MM.1S (cell line): ENCODE results near the gene PTPRG.

Experiments used
- DNase-seq: peaks from one replicate; pipeline ENCODE4 v3.0.0-alpha.2; 2015
- H2AFZ ChIP-seq: fragments of 300-600 bp; sonication (generic); 2 replicates; pipeline ENCODE4 v1.6.0; 2016; ENCODE audit warnings: antibody characterized with exemption, low read length
- H3F3A ChIP-seq: fragments of 300-600 bp; sonication (generic); 2 replicates; pipeline ENCODE4 v1.6.1; 2016; ENCODE audit warnings: mild to moderate bottlenecking, antibody characterized with exemption, low read length, moderate library complexity, mixed read lengths; ENCODE audit not compliant: insufficient read depth
- H3K27ac ChIP-seq: fragments of 300-600 bp; sonication (generic); 2 replicates; pipeline ENCODE4 v1.5.1; 2016; ENCODE audit warnings: mild to moderate bottlenecking, low read length
- H3K27me3 ChIP-seq: fragments of 300-600 bp; sonication (generic); replicated peaks from 2 replicates; pipeline ENCODE4 v1.6.0; 2016; ENCODE audit warnings: low read length; ENCODE audit not compliant: insufficient read depth
- H3K36me3 ChIP-seq: fragments of 300-600 bp; sonication (generic); replicated peaks from 2 replicates; pipeline ENCODE4 v1.6.1; 2016; ENCODE audit warnings: mild to moderate bottlenecking, low read length, mixed read lengths; ENCODE audit not compliant: insufficient read depth
- H3K4me1 ChIP-seq: fragments of 300-600 bp; sonication (generic); 2 replicates; pipeline ENCODE4 v1.6.1; 2016; ENCODE audit warnings: low read length, mixed read lengths
- H3K4me2 ChIP-seq: fragments of 300-600 bp; sonication (generic); 2 replicates; pipeline ENCODE4 v1.6.0; 2016; ENCODE audit warnings: low read depth, low read length
- H3K4me3 ChIP-seq: fragments of 300-600 bp; sonication (generic); 2 replicates; pipeline ENCODE4 v1.5.1; 2016; ENCODE audit warnings: low read length, mixed read lengths
- H3K79me2 ChIP-seq: fragments of 300-600 bp; sonication (generic); 2 replicates; pipeline ENCODE4 v1.6.1; 2016; ENCODE audit warnings: mixed run types, low read length, mixed read lengths
- H3K9ac ChIP-seq: fragments of 300-600 bp; sonication (generic); 2 replicates; pipeline ENCODE4 v1.6.1; 2016; ENCODE audit warnings: low read length, mixed read lengths
- H3K9me2 ChIP-seq: fragments of 300-600 bp; sonication (generic); replicated peaks from 2 replicates; pipeline ENCODE4 v1.6.1; 2016; ENCODE audit warnings: mild to moderate bottlenecking, low read length, mixed read lengths; ENCODE audit not compliant: insufficient read depth
- H3K9me3 ChIP-seq: fragments of 300-600 bp; sonication (generic); replicated peaks from 2 replicates; pipeline ENCODE4 v1.6.1; 2016; ENCODE audit warnings: mild to moderate bottlenecking, low read length, mixed read lengths; ENCODE audit not compliant: insufficient read depth
- H4K20me1 ChIP-seq: fragments of 300-600 bp; sonication (generic); 2 replicates; pipeline ENCODE4 v1.6.1; 2016; ENCODE audit warnings: mild to moderate bottlenecking, low read length, moderate library complexity, mixed read lengths; ENCODE audit not compliant: insufficient read depth
- EZH2 ChIP-seq: fragments of 300-600 bp; sonication (generic); optimal IDR thresholded peaks from 2 replicates; pipeline ENCODE3; 2017; ENCODE audit warnings: low read depth, mild to moderate bottlenecking, antibody characterized with exemption, low read length, mixed read lengths
- EZH2phosphoT487 ChIP-seq: fragments of 300-600 bp; sonication (generic); IDR thresholded peaks from 2 replicates; pipeline ENCODE4 v1.6.1; 2018; ENCODE audit warnings: antibody characterized with exemption, low read length
- TF ChIP-seq, protein P1 (sequence below): fragments of 300-600 bp; sonication (generic); IDR thresholded peaks from 2 replicates; pipeline ENCODE4 v1.5.1; 2016; ENCODE audit warnings: antibody characterized with exemption, low read length, mixed read lengths

PTPRG gene

DNA sequence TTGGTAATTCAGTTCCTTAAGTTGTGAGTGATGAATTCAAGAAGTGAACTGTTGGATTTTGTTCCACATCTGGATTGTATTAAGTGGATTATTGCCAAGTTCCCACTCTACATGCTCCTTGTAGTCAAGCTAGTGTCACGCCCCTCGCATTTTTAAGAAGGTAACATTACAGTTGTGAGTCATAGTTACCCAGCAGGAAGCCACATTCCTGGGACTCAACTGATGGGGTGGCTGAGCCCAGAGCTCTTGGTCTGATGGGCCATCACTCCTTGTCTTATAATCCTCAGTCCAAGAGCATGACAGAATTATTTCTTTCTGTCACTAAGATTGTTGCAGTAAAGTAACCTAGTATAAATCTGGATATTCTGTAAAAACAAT lies 102.7 kb downstream of the PTPRG start:
- Histone ChIP-seq H3K9me2 (no peaks in the 10 kb centered on the region), H3F3A (peaks cover 13% of the 10 kb centered on the region), H3K9ac (no peak overlapping the region), H3K9me3 (no peaks in the 10 kb centered on the region), H3K4me2 (no peak overlapping the region), H3K27me3 (no peaks in the 10 kb centered on the region), H3K4me3 (no peak overlapping the region), H3K36me3 (no peaks in the 10 kb centered on the region), H3K79me2 (peaks cover 34% of the 10 kb centered on the region), H2AFZ (no peak overlapping the region), H3K27ac (no peak overlapping the region), H4K20me1 (no peaks in the 10 kb centered on the region), H3K4me1 (peaks cover 13% of the 10 kb centered on the region)
- DNase-seq: no peak
- TF ChIP-seq EZH2 (no peak), EZH2phosphoT487 (no peak)
- TF ChIP-seq, protein P1, sequence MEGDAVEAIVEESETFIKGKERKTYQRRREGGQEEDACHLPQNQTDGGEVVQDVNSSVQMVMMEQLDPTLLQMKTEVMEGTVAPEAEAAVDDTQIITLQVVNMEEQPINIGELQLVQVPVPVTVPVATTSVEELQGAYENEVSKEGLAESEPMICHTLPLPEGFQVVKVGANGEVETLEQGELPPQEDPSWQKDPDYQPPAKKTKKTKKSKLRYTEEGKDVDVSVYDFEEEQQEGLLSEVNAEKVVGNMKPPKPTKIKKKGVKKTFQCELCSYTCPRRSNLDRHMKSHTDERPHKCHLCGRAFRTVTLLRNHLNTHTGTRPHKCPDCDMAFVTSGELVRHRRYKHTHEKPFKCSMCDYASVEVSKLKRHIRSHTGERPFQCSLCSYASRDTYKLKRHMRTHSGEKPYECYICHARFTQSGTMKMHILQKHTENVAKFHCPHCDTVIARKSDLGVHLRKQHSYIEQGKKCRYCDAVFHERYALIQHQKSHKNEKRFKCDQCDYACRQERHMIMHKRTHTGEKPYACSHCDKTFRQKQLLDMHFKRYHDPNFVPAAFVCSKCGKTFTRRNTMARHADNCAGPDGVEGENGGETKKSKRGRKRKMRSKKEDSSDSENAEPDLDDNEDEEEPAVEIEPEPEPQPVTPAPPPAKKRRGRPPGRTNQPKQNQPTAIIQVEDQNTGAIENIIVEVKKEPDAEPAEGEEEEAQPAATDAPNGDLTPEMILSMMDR: no peak

DNA sequence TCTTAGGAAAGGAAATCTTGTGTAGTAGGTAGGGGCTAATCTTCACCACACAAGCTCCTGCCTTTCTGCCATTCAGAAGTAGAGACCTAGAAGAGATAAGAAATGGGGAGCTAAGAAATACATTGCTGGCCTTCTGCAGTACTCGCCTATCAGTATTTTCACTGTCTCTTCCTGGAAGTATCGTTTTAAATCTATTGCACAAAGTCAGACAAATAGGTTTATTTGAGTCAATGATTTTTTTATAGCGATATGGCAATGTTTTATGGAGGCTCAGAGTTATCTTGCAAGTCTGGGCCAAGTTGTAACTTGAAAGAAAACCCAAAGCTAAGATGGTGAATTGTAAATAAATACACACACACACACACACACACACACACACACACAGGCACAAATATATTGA lies 103.8 kb downstream of the PTPRG start:
- Histone ChIP-seq H3K9ac (no peak overlapping the region), H2AFZ (no peak overlapping the region), H3K27me3 (no peaks in the 10 kb centered on the region), H3K27ac (no peak overlapping the region), H3K4me1 (peaks cover 22% of the 10 kb centered on the region), H3K9me2 (no peaks in the 10 kb centered on the region), H3K9me3 (no peaks in the 10 kb centered on the region), H4K20me1 (no peaks in the 10 kb centered on the region), H3K36me3 (no peaks in the 10 kb centered on the region), H3K79me2 (peaks cover 36% of the 10 kb centered on the region), H3F3A (peaks cover 18% of the 10 kb centered on the region), H3K4me3 (no peak overlapping the region), H3K4me2 (no peak overlapping the region)
- DNase-seq: no peak
- TF ChIP-seq EZH2 (no peak), EZH2phosphoT487 (no peak)
- TF ChIP-seq, protein P1: no peak

DNA sequence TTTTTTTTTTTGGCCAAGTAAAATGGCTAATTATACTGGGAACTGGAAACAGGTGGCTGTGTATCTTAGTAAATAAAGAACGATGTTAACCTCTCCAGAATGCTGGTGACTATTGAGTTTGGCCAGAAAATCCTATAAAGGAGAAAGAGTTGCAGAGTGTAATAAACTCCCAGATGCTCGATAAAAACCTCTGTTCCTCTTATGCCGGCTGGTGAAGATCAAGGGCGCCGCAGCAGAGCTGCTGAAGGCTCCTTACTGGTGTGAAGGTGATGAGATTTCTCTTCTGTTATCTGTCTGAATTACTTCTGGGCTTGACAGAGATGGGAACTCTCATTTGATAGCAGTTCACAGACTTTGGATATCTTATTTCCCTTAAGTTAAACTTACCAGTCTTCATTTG lies 104.6 kb downstream of the PTPRG start:
- H3K9me2 ChIP-seq: no peaks in the 10 kb centered on the region
- no peaks in the 10 kb centered on the region for H3K27me3 ChIP-seq
- H3K4me3 ChIP-seq: no peak overlapping the region
- no peaks in the 10 kb centered on the region for H3K9me3 ChIP-seq
- H3K9ac ChIP-seq: no peak overlapping the region
- no peaks in the 10 kb centered on the region for H3K36me3 ChIP-seq
- no peak for TF ChIP-seq EZH2phosphoT487
- TF ChIP-seq, protein P1: no peak
- no peak for TF ChIP-seq EZH2
- H3K79me2 ChIP-seq: peaks cover 40% of the 10 kb centered on the region
- H3K4me1 ChIP-seq: peaks cover 28% of the 10 kb centered on the region
- H3K4me2 ChIP-seq: no peak overlapping the region
- H3K27ac ChIP-seq: no peak overlapping the region
- no peak overlapping the region for H2AFZ ChIP-seq
- peaks cover 18% of the 10 kb centered on the region for H3F3A ChIP-seq
- H4K20me1 ChIP-seq: no peaks in the 10 kb centered on the region
- no peak for DNase-seq
